ENCODE results near the gene PRRG4.

GRCh38 chr11:32826113-32826512 lies 3.6 kb upstream of the PRRG4 start:
- no peak for TF ChIP-seq POLR2AphosphoS5 (IDR thresholded peaks at IDR 0.05; ENCODE audit: borderline replicate concordance, low read depth, low read length)
- no peak for TF ChIP-seq EZH2 (IDR thresholded peaks at IDR 0.05)
- TF ChIP-seq FOXP2 (optimal IDR thresholded peaks at IDR 0.05; ENCODE audit: control extremely low read depth, extremely low read length, insufficient read depth), result no peak

All from SK-N-MC (cell line).